D341Med (cell line): ENCODE measurements around the gene GBP7.

Experiments
- DNase-seq: peaks from one replicate; pipeline ENCODE4 v3.0.0; 2012; ENCODE audit warnings: low spot score

GBP7 gene

GRCh38 chr1:89114662-89115061 is 61.1 kb downstream of the GBP7 start:
- DNase-seq = no peak

- DNase-seq = no peak
Observed at GRCh38 chr1:89112871-89113613, 62.8 kb downstream of the GBP7 start.

- no peak for DNase-seq
Observed at GRCh38 chr1:89104687-89105086, 71.1 kb downstream of the GBP7 start.

- DNase-seq = no peak
Observed at GRCh38 chr1:89104147-89104546, 71.7 kb downstream of the GBP7 start.

GRCh38 chr1:89102021-89102420 is 73.8 kb downstream of the GBP7 start:
- no peak for DNase-seq

- DNase-seq = no peak
Observed at GRCh38 chr1:89100412-89100811, 75.4 kb downstream of the GBP7 start.

GRCh38 chr1:89098857-89099256 is 76.9 kb downstream of the GBP7 start:
- no peak for DNase-seq

- no peak for DNase-seq
Observed at GRCh38 chr1:89095737-89096136, 80.1 kb downstream of the GBP7 start.

- DNase-seq = no peak
Observed at GRCh38 chr1:89089962-89090361, 85.8 kb downstream of the GBP7 start.

- DNase-seq = no peak
Observed at GRCh38 chr1:89088572-89088971, 87.2 kb downstream of the GBP7 start.

- DNase-seq = no peak
Observed at GRCh38 chr1:89087241-89087640, 88.6 kb downstream of the GBP7 start.

- DNase-seq = no peak
Observed at GRCh38 chr1:89085781-89086180, 90.0 kb downstream of the GBP7 start.
